Retina (tissue), 1 donor: Measurements from ENCODE around the gene OTUD7B.
"Not testable (repeated sequence)": the region's sequence is repeated elsewhere in the genome, so short reads cannot be mapped to it uniquely, and the experiment has no call there.

ENCODE experiments used
- DNase-seq: peaks from one replicate; pipeline ENCODE4 v3.0.0-alpha.2; 2016

Gene OTUD7B

GRCh38 chr1:150010393-150011115 lies at the start of gene OTUD7B:
OTUD7B (minus strand) TSS chr1:150010726; CDS start chr1:149977510, 33,216 bp downstream.
- DNase-seq: peak; percentile 96

GRCh38 chr1:150060260-150060659 lies 49.7 kb upstream of the OTUD7B start:
- no peak for DNase-seq

- DNase-seq: no peak
Observed at GRCh38 chr1:150056407-150056806, 45.9 kb upstream of the OTUD7B start.

GRCh38 chr1:150055507-150055906 lies 45.0 kb upstream of the OTUD7B start:
- DNase-seq: not testable (repeated sequence)

- DNase-seq: no peak
Observed at GRCh38 chr1:150053926-150054325, 43.4 kb upstream of the OTUD7B start.

GRCh38 chr1:150051905-150052412 lies 41.4 kb upstream of the OTUD7B start:
- not testable (repeated sequence) for DNase-seq

GRCh38 chr1:150051089-150051373 lies 40.5 kb upstream of the OTUD7B start:
- DNase-seq: no peak

GRCh38 chr1:150049926-150050325 lies 39.4 kb upstream of the OTUD7B start:
- no peak for DNase-seq

GRCh38 chr1:150034336-150034735 lies 23.8 kb upstream of the OTUD7B start:
- no peak for DNase-seq

GRCh38 chr1:150028322-150028721 lies 17.8 kb upstream of the OTUD7B start:
- no peak for DNase-seq

- DNase-seq: no peak
Observed at GRCh38 chr1:150024156-150024555, 13.6 kb upstream of the OTUD7B start.

GRCh38 chr1:150022357-150022756 lies 11.8 kb upstream of the OTUD7B start:
- no peak for DNase-seq

GRCh38 chr1:150021191-150021694 lies 10.7 kb upstream of the OTUD7B start:
- DNase-seq: no peak

- no peak for DNase-seq
Observed at GRCh38 chr1:150020711-150021110, 10.2 kb upstream of the OTUD7B start.

GRCh38 chr1:150018165-150018564 lies 7.6 kb upstream of the OTUD7B start:
- DNase-seq: no peak

GRCh38 chr1:150017206-150017750 lies 6.8 kb upstream of the OTUD7B start:
- no peak for DNase-seq

- DNase-seq: no peak
Observed at GRCh38 chr1:150015651-150016131, 5.2 kb upstream of the OTUD7B start.

- DNase-seq: no peak
Observed at GRCh38 chr1:150012611-150013010, 2.1 kb upstream of the OTUD7B start.

- DNase-seq: peak; percentile 71
Observed at GRCh38 chr1:150009604-150010392, 728 bp downstream of the OTUD7B start.

- peak; percentile 3 for DNase-seq
Observed at GRCh38 chr1:150008699-150009098, 1.8 kb downstream of the OTUD7B start.

- DNase-seq: no peak
Observed at GRCh38 chr1:150006881-150007421, 3.6 kb downstream of the OTUD7B start.

GRCh38 chr1:150005606-150006005 lies 4.9 kb downstream of the OTUD7B start:
- DNase-seq: no peak

- DNase-seq: no peak
Observed at GRCh38 chr1:150003801-150004200, 6.7 kb downstream of the OTUD7B start.
